AG04450 (cell line): Measurements from ENCODE around the gene TUBGCP3. TPM values are rescaled to one million over a fixed set of nuclear protein-coding genes. Genes with fewer than 3 reads are reported as not detected.

Experiments used
- CTCF ChIA-PET: fragments of 300-600, 350-600 bp; formaldehyde crosslinking; extraction: SDS; loops from one replicate; lab custom pipeline; 2022; ENCODE audit warnings: antibody characterized with exemption, inconsistent platforms; lab: Charles Lee
- POLR2A ChIA-PET: fragments of 350-600 bp; formaldehyde crosslinking; extraction: SDS; loops from one replicate; lab custom pipeline; 2021; ENCODE audit warnings: antibody characterized with exemption, inconsistent platforms; lab: Yijun Ruan, JAX
- DNase-seq: peaks from one replicate; pipeline ENCODE4 v3.0.0-alpha.2; 2011; ENCODE audit warnings: low read depth, low spot score
- H3K27ac ChIP-seq: one replicate; pipeline ENCODE4 v1.5.1; 2012; ENCODE audit warnings: low read depth, low read length, control low read depth
- H3K27me3 ChIP-seq: one replicate; pipeline ENCODE4 v1.6.0; 2012; ENCODE audit warnings: low read length; ENCODE audit not compliant: control insufficient read depth, insufficient read depth
- H3K4me3 ChIP-seq: 2 replicates; pipeline ENCODE4 v1.5.1; 2011; ENCODE audit warnings: mild to moderate bottlenecking, low read depth, low read length, control low read depth
- H3K9me3 ChIP-seq: 2 replicates; pipeline ENCODE4 v1.5.1; 2012; ENCODE audit warnings: low read length; ENCODE audit not compliant: control insufficient read depth, insufficient read depth
- polyA plus RNA-seq: library from polyadenylated mRNA; depleted of rRNA; stranded (reverse); fragments of >200 nt; gene quantifications from 2 replicates; pipeline ENCODE4 v1.2.3, GENCODE V29; 2011
- TF ChIP-seq, protein P1 (sequence below): IDR thresholded peaks from 2 replicates; pipeline ENCODE4 v1.5.1; 2011; ENCODE audit warnings: low read depth, low read length, control low read depth, inconsistent platforms

Gene TUBGCP3
- polyA plus RNA-seq, 1 experiment = 11.3 TPM

DNA sequence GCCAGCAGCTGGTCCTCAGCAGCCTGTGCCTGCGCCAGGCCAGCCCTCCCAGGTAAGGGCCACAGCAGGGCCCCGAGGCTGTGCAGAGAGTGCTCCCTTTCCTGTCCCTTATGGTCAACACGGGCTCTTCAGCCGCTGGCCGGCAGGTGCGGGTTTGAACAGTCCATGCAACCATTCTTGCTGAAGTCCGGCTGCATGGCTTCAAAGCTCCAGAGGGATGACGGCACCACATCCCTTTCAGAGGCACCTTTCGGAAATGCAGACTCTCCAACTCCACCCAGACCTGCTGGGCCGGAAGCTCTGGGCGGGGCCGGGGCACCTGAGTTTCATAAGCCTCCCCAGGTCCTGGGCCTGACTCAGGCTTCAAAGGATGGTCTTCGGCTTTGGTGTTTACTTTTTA, 130.5 kb downstream of the TUBGCP3 start:
- no peak overlapping the region for H3K27ac ChIP-seq
- no peak overlapping the region for H3K4me3 ChIP-seq
- ChIA-PET CTCF (no interaction called here), POLR2A (no interaction called here)
- DNase-seq = no peak
- H3K9me3 ChIP-seq = peaks cover 26% of the 10 kb centered on the region
- H3K27me3 ChIP-seq = no peaks in the 10 kb centered on the region
- TF ChIP-seq, protein P1, sequence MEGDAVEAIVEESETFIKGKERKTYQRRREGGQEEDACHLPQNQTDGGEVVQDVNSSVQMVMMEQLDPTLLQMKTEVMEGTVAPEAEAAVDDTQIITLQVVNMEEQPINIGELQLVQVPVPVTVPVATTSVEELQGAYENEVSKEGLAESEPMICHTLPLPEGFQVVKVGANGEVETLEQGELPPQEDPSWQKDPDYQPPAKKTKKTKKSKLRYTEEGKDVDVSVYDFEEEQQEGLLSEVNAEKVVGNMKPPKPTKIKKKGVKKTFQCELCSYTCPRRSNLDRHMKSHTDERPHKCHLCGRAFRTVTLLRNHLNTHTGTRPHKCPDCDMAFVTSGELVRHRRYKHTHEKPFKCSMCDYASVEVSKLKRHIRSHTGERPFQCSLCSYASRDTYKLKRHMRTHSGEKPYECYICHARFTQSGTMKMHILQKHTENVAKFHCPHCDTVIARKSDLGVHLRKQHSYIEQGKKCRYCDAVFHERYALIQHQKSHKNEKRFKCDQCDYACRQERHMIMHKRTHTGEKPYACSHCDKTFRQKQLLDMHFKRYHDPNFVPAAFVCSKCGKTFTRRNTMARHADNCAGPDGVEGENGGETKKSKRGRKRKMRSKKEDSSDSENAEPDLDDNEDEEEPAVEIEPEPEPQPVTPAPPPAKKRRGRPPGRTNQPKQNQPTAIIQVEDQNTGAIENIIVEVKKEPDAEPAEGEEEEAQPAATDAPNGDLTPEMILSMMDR = no peak

DNA sequence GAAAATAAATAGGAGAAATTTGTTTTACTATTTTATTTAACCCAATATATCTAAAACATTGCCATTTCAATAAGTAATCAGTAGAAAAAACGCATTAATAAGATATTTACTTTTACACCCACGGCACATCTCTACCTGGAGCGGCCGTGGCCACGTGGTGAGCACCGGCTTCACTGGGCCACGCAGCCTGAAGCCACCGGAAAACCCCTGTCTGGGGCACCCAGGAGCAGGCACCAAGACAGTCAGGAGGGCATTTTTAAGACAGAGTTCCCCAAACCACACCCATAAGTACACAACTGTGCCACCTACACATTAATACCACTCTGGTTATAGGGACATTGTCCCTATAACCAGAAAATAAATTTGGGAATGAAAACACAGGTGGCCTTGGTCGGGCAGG, 130.9 kb downstream of the TUBGCP3 start:
- ChIA-PET CTCF (no interaction called here), POLR2A (no interaction called here)
- Histone ChIP-seq H3K9me3 (peaks cover 30% of the 10 kb centered on the region), H3K4me3 (no peak overlapping the region), H3K27ac (no peak overlapping the region), H3K27me3 (no peaks in the 10 kb centered on the region)
- no peak for DNase-seq
- TF ChIP-seq, protein P1 = no peak

DNA sequence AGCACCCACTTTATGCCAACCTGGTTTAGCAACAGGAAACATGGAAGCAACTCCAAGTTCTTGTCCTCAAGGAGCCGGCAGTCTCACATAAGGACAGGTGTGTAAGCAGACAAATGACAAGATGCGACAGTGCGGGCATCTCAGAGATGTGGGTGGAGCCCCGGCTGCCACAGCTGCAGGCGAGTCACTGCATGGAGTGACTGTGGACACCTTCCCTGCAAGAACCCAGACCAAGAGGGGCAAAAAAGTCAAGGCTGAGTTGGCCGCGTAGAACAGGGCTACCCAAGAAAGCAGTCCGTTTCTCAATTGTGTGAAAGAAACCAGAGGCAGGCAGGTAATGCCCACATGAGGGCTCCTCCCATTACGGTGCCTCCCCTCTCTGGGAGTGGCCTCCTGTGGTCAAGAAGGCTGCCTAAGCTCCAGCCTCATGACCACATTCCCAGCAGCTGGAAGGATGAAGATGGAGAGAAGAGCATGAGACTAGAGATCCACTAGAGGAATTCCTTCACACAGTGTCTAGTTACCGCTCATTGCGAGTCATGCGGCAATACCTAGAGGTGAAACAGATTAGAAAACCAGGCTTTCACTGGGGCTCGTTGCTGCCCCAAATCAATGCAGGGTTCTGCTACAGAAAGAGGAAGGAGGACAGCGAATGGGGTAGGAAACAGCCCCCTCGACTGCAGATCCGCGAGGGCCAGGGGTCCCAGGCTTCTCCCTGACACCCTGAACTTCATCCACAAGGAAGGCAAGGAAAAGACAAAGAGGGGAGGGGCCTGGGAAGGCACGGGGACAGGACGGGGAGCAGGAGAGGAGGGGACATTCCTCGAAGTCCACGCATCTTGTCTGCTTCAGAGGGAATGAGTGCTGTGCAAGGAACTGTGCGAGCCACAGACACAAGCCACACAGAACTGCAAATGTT, 131.6 kb downstream of the TUBGCP3 start:
- no peak for DNase-seq
- ChIA-PET POLR2A (no interaction called here), CTCF (no interaction called here)
- Histone ChIP-seq H3K27me3 (no peaks in the 10 kb centered on the region), H3K9me3 (peaks cover 36% of the 10 kb centered on the region), H3K27ac (no peak overlapping the region), H3K4me3 (no peak overlapping the region)
- TF ChIP-seq, protein P1 = no peak

DNA sequence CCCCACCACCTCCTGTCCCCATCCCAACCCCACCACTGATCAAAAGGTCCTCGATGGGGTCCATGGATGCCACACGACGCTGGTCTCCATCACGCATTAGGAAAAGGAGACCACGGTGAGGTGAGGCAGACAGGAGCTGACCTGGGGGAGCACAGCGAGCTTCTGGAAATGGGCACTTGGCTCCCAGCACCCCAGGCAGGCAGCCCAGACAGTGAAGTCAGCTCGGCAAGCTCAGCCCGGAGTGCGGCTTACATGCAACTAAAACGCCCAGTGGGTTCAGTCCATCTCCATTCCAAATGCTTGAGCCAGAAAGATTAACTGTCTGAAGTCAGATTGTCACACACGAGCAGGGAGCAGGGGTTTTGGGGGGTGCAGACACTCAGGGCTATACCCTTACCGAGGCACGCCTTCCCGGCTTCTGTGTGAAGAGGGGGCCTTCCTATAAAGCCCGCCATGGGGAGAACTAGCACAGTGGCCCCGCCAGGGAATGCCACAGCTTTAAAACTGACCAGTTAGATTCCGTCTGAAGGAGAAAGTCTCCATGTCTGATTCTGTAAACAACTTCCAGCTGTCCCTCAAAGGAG, 132.4 kb downstream of the TUBGCP3 start:
- DNase-seq = no peak

More for the DNA sequence above, 132.4 kb downstream of the TUBGCP3 start:
- POLR2A ChIA-PET = no interaction called here
- CTCF ChIA-PET = no interaction called here
- no peak overlapping the region for H3K4me3 ChIP-seq
- H3K9me3 ChIP-seq = peaks cover 37% of the 10 kb centered on the region
- H3K27me3 ChIP-seq = no peaks in the 10 kb centered on the region
- no peak overlapping the region for H3K27ac ChIP-seq
- TF ChIP-seq, protein P1 = no peak
